Activated CD4-positive, alpha-beta T cell treated with anti-CD3 and anti-CD28 coated beads, Interleukin-2, amount 50 U/mL, for 24 hours (primary cell): ENCODE measurements around the gene C21orf91.

Source experiments
- DNase-seq, 2 donors: peaks; one replicate each; pipeline ENCODE4 v3.0.0-alpha.2; 2020; ENCODE audit warnings: low read depth in 1 of 2, low spot score in 1 of 2

C21orf91 gene

DNA sequence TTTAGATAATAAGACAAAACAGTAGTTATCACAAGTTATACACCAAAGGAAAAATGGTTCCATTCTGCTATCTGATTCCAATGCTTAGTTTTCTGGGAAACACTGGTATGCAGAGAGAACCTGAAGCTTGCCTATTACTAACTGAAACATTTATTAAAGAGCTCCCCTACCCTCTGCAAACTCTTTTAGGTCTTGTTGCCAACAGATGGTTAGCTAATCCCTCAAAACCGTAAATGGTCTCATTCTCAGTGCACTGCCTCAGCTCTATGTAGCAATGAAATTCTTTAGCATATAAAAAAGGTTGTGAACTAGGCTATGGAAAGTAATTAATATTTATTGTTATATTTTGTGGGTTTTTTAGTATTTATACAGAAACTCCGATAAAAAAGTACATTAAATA lies 20.4 kb downstream of the C21orf91 start:
- DNase-seq = no peak

DNA sequence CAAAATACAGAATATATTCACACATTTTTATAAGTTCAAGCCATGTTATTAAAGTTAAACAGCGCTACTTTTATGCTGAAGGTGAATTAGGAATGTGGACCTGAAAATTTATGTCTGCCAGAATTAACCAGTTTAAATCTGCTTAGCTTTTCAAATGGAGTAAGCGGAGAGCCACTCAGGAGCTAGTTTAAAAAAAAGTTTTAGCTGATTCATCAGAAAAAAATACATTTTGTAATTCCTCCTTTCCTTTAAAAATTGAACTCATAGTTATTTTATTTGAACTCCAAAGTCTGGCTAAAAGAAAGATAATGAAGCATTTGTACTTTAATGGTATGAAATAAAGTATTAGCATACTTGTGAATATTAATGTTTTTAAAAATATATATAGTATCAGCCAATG lies 21.2 kb downstream of the C21orf91 start:
- DNase-seq = no peak

DNA sequence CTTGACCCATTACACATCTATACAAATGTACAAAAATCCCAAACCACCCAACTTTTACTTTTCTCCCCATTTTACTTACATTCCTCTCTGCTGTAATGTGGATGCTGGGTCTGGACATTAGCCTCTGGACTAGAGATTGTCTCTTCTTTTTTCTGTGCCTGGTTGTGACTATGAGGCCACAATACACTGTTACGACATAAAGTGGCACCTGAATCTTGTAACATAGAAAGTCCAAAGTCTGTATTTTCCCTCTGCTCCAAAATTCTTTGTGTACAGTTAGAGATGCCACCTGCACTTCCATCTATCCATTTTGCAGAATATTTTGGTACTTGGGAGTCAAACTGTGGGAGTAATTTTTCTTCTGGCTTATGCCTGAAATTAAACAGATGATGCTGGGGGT lies 22.7 kb downstream of the C21orf91 start:
- no peak for DNase-seq

DNA sequence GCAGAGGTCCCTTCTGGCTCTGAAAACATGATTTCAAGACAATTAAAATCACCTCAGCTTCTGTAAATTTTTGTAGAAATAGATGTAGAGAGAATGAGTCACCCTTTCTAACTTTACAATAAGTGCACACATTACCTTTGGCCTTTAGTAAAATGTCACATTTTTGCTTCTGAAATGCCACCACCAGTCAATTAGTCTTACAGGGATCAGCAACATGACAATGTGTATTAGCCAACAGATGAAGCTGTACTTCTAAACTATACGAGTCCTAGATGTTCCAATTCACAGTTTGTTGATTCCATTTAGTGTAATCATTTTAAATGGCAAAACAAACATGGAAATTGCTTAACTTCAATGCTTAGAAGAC lies 23.1 kb downstream of the C21orf91 start:
- no peak for DNase-seq

DNA sequence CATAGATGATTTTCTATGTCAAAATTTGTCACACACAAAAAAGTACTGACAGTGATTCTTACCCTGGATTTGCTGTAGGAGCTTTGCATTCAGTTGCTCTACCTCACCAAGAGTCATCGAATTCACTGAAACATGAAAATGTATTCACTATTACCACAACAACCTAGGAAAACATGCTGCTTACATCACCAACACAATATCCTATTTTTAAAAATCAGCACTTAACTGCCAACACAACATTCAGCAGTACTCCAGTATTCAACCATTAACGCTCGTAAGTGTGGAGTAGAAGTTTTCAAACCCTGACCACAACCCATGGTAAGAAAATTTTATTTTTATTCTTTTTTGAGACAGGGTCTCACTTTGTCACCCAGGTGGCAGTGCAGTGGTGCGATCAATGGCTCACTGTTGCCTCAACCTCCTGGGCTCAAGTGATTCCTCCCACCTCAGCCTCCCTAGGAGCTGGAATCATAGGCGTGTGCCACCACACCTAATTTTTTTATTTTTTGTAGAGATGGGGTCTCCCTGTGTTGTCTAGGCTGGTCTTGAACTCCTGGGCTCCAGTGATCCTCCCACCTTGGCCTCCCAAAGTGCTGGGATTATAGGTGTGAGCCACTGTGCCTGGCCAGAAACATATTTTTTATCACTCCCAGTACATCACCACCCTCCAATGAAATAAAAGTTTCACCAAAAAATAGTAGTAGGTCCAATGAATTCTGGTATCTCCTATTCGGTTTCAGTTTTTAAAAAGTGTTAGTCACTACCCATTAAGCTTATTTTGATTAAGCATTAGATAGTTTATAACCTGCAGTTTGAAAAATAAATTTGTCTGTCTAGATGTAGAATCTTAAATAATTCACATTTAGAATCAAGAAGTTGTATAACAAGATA lies 23.8 kb downstream of the C21orf91 start:
- no peak for DNase-seq

DNA sequence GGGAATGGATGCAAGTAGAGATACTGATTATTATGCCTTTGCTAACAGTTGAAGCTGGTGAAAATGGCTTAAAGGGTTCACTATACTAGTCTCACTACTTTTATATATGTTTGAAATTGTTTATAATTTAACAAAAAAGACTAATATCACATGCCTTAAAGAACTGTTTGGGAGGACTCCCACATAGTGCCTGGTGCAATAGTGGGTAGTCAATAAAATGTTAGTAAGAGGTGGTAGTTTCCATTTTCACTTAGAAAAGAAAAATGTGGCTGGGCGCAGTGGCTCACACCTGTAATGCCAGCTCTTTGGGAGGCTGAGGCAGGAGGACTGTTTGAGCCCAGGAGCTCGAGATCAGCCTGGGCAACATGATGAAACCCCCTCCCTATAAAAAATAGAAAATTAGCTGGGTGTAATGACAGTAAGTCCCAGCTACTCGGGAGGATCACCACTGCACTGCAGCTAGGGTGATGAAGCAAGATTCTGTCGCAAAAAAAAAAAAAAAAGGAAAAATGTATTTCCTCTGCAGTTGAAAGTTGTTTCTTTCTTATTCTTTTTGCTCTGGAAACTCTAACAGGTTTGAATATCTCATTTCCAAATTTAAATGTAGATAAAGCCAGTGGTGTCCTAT lies 24.5 kb downstream of the C21orf91 start:
- DNase-seq = no peak

DNA sequence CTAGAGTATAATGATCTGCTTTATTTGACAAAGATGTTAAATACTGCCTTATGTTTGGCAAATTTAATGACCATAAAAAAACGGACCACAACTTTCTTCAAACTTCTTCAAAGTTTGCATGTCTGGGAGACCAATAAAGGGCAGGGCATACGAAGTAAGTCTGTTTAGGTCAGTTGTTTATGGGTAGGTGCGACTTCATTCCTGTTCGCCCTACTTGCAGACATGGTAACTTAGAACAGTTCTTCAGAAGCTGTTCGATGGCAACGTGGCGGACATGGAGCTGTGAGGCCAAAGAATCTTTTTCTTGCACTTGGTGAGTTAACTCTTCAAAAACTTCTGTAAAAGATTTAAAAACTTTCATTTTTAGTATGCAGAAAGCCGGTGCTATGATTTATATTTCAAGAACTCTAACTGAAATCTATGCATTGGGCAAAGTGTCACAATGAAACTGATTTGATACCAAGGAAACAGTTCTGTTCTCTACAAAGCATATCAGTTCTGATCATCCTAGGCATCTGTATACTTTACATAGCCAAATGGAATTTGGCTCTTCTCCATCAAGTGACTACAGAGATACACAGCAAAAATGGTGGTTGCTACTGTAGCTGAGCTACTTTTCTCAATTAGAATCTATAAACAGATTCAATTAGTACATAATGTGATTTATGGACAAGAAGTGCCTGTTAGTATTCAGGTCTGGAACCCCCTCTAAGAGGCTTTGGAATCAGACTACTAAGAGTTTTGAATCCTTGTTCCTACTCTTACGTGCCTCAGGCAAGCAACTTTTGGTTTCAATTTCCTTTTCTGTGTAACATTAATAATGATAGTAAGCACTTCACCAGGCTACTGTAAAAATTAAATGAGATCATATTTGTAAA lies 25.7 kb downstream of the C21orf91 start:
- no peak for DNase-seq

DNA sequence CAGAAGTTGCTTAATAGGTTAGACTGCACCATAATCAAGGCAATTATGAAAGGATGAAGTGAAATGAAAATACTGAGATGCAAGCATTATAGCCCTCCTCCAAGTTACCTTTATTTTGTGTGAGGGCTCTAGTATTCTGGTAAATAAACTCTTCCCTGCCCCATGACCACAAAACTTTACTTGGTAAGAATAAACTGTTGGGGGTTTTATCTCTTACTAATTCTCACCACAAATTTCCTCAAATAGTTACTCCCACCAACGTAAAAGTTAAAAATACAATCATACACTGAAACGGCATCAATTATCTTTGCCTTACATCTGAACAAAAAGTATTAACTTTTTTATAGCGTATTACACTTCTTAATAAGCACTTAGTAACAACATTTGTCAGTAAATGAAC lies 29.5 kb downstream of the C21orf91 start:
- DNase-seq = no peak

DNA sequence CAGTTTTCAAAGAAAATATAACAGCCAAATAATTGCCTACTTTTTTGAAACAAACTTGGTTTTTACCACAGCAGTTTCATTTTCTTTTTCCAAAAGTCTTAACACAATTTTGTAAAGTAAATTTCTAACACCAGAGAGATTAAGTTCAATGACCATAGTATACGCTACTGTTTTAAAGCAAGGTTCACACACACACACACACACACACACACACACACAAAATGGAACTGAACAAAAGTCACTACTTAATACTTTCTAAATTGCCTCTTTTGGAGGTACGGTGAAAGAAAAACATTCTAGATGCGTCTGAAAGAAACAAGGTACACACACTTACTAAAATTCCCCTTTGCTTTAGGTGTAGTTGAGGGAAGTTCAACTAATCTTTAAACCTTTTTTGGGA lies 30.1 kb downstream of the C21orf91 start:
- no peak for DNase-seq

DNA sequence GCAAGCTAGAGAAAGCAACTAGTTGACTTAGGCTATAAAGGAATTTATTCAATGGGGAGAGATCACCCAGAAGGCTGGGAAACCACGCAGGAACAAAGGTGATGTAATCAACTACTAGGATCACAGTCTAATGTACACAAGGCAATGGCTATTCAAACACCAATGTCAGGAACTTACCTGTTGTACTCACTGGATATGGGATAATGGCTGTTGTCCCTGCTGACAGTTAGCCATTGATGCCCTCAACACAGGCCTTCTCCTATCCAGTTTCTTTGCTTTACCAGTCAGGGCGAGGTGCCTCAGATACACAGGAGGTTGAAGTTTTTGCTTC lies 32.3 kb downstream of the C21orf91 start:
- DNase-seq = no peak

DNA sequence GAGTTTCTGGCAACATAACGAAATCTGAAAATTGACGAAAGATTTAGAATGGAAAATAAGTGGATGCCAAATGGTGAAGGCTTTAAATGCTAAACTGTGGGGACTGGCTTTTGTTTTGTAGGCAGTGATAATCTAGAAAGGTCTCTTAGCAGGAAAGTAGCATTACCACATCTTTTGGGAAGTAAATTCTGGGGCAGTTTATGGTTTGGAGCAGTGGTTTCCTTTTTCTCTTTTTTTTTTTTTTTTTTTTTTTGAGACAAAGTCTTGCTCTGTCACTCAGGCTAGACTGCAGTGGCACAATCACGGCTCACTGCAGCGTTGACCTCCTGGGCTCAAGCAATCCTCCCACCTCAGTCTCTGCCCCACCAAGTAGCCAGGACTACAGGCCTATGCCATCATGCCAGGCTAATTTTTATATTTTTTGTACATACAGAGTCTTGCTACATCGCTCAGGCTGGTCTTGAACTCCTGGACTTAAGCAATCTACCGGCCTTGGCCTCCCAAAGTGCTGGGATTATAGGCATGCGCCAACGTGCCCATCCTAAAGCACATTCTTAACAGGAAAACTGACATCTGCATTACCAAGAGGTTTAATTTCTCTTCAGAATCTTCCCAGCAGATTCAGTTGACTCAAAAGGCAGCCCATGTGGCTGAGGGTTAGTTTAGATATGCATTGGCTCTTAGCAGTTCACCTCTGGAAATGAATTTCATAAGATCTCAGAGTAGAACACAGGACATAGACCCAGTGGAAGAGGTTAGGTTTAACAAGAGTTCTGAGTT lies 32.9 kb downstream of the C21orf91 start:
- no peak for DNase-seq

DNA sequence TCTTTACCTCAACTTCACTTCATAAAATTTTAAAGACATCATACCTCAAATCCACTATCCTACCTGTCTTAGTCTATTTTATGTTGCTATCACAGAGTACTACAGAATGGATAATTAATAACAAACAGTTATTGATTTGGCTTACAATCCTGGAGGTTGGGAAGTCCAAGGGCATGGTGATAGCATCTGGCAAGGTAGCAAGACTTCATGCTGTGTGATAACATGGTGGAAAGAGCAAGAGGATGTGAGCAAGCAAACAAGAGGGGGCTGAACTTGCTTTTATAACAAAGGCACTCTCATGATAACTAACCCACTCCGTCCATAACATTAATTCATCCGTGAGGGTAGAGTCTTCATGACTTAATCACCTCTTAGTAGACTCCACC lies 33.8 kb downstream of the C21orf91 start:
- DNase-seq = no peak

DNA sequence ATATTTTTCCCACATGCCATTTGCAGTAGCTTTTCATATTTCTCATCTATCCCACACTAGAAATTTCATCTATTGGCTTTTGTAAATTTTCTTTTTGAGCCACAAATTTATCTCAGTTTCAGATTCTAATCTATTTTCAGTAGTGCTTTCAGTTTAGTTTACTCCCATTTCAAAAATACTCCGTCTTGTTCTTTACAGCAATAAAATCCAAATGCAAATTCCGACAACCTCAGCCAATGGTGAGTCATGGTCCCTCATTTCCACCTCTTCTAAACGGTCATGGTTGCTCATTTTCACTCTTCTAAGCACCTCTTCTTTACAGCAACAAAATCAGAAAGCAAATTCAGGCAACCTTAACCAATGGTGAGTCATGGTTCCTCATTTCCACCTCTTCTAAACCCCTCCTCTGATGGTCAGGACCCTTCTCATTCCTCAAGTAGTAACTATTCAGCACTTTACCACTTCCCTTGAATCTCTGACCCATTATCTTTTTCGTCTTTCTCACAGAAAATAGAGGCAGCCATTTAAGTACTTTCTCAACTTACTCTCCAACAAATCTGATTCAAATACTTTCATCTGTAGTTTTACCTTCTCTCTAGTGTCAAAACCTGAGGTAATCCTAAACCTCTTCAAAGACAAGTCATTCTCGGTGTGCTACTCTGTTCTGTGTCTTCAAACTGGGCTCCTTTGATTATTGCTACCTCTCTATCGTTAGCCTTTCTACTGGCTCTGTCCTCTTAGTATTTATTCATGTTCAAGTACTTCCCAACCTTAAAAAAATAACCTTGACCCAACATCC lies 34.4 kb downstream of the C21orf91 start:
- DNase-seq = peak in 1 of 2 donors; percentile 57

DNA sequence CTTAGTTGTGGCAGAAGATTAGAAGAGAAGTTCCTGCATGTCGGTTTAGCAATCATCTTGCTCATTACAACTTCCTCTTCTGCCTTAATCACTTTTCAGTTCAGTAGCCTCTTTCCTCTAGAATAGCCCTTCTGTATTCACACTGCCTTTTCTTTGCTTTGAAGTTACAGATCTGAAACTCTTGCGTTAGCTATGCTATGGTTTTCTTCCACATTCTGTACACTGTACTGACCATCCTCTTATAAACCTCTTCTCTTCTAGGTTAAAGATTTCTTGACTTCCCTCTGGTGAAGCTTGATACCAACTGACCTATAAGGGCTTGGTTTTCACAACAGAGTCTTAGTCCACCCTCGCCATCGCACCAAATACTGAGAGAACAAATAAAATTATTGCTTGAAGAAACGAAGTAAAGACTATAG lies 35.0 kb downstream of the C21orf91 start:
- DNase-seq = no peak

DNA sequence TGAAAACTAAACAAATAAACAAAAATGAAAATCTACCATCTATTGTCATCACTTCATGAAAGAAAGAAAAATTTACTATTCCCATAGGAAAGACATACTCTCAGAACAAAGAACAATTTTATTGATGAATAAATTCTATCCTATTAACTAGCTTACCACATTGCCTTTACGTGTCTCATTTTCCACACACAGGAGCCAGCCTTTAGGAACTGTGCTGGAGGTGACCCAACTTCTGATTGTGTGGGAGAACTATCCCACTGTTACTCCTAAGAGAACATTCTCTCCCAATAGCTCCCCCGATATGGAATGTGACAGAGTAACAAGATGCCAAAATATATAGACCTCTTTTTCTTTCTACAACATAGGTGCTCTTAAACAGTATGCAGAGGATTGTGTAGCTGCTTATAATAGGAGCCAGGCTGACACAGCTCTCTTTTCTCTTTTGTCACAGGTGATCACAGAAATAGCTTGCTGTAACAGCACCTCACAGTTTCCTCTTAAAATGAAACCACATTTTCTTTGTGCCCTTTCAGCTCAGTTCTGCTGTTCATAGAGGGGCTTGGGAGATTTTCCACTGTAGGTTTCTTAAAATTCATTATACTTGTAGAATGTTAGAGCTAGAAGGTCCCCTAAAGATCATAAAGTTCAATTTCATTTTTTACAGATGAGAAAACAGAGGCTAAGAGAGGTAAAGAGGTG lies 35.5 kb downstream of the C21orf91 start:
- no peak for DNase-seq

DNA sequence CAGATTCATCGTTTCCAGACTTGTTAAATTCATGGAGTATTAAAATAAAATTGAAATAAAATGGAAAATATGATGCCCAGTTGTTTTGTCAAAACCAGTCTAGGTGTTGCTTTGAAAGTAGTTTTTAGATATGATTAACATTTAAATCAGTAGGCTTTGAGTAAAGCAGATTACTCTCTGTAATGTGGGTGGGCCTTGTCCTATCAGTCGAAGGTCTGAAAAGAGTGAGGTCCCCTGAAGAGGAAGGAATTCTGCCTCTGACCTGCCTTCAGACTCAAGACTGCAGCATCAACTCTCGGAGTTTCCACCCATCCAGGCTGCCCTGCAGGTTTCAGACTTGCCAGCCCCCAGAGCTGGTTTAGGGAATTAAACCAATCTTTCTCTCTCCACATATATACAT lies 36.2 kb downstream of the C21orf91 start:
- DNase-seq = no peak

DNA sequence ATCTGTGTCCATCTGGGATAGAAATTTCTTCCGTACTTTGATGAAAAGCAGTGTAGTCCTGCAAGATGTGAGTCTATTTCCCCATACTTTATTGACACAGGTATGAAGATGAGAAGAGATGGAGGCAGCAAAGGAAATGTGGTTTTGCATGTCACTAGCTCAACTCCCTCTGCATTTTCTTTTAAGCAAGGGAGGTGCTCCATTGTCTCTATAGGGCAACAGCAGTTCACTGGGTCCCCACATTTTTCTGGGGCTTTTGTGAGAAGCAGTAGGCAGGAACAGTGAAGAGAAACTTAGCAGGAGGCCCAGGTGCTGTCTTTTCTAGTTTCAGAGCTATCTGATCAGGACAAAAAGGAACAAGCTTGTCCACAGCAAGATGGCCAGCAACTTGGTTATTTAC lies 37.1 kb downstream of the C21orf91 start:
- DNase-seq = no peak

DNA sequence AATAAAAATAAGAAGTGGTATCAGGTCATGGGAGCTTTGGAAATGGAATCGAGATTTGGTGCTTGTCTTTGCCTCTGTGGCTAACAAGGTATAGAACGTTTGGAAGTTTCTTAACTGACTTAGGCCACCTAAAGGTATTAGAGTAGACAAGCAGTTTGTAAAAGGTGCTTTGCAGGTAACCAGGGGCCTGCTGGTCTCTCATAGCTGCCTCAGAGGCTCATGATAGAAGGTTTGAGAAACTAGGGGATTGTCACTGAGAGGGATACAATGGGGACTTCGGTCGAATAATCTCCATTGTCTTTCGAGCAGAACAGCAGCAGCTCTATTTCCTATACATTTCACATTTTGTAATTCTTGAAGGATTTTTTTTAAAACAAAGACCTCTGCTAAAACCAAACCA lies 37.6 kb downstream of the C21orf91 start:
- no peak for DNase-seq

DNA sequence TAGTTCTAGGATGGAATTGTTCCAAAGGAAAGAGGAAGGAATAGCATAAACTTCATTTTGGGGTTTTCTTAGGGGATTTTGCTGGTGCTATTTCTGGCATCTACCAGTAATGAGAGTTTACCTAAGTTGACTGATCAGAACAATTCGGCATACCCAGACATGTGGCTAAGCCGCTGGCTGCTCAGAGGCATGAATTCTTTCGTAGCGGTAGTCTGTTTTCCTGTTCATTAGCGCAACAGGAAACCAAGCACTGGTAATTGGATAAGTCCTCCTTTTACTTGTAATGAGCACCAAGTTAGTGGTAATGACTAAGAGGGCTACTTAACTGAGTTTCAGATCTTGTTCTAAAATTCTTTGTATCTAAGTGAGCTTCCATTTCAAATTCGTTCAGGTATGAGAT lies 38.6 kb downstream of the C21orf91 start:
- no peak for DNase-seq

DNA sequence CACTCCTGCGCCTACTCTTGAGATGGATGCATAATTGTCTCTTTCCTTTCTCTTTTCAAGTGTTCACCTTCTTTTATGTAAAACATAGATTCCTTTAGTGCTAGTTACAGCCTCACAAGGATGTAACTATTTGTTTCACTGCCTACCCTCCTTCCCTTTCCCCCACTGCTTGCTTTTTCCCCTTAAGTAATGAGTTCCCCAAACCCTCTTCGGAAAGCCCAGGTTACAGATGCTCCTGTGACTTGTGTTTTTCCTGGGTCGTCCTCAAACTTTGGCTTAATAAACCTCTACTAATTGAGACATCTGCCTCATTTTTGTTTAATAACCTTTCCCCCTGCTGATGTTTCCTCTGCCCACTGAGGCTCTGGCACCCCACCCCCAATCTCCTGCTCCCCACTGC lies 39.2 kb downstream of the C21orf91 start:
- DNase-seq = no peak
